ENCODE measurements around the gene ACSS1. TPM values are rescaled to one million over a fixed set of nuclear protein-coding genes. Genes with fewer than 3 reads are reported as not detected.

The ACSS1 gene
- total RNA-seq, 1 experiment from 2014 or later, result 1.5 TPM

GRCh38 chr20:25049261-25050060 is 8.5 kb downstream of the ACSS1 start:
- H3K27ac Mint-ChIP-seq, result no peak overlapping the region; the same call in 1 of the 2 replicates

DNA sequence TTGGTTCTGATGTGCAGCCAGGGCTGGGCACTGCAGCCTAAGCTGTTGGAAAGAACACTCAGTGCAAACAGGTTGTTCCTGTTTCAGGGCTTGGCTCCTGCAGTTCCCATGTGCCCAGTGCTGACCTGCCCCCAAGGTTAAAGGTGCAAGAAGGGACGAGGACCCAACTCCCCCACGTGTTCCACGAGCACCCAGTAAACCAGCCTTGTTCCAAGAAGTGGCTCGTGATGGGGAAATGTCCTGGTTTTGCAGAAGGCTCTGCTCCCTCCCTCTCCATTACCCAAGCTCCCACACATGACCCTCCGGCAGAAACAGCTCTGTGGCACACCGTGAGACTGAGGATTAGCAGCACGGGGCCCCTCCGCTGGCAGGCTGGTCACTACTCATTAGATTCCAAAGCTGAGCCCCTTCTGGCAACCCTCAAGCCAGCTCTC is 9.4 kb downstream of the ACSS1 start:
- Mint-ChIP-seq H3K4me1 (0 out of 2 replicates have a peak, but pooled peaks cover 7% of the 10 kb centered on the region), H3K27ac (no peak overlapping the region), H3K36me3 (no peaks in the 10 kb centered on the region), H3K9me3 (no peaks in the 10 kb centered on the region), H3K4me3 (no peak overlapping the region), H3K27me3 (ENCODE audit: low read depth) (no peaks in the 10 kb centered on the region)
- no peak for TF ChIP-seq ATF1 (CRISPR knock-in tag; IDR thresholded peaks at IDR 0.05)
- TF ChIP-seq, protein P1, sequence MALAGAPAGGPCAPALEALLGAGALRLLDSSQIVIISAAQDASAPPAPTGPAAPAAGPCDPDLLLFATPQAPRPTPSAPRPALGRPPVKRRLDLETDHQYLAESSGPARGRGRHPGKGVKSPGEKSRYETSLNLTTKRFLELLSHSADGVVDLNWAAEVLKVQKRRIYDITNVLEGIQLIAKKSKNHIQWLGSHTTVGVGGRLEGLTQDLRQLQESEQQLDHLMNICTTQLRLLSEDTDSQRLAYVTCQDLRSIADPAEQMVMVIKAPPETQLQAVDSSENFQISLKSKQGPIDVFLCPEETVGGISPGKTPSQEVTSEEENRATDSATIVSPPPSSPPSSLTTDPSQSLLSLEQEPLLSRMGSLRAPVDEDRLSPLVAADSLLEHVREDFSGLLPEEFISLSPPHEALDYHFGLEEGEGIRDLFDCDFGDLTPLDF (CRISPR knock-in tag; IDR thresholded peaks at IDR 0.05), result no peak
- TF ChIP-seq ERG (CRISPR knock-in tag; IDR thresholded peaks at IDR 0.05), result no peak
- ATAC-seq (no peak), DNase-seq (ENCODE audit: low spot score) (no peak)
- POLR2A ChIA-PET, result no interaction called here
- CTCF ChIA-PET, result no interaction called here

More at GRCh38 chr20:25049261-25050060, 8.5 kb downstream of the ACSS1 start:
- H3K4me3 Mint-ChIP-seq, result no peak overlapping the region
- no peak for DNase-seq (ENCODE audit: low spot score)
- H3K27me3 Mint-ChIP-seq (ENCODE audit: low read depth), result peaks cover 1% of the 10 kb centered on the region; the same call in 1 of the 2 replicates
- no peak for TF ChIP-seq MLX (CRISPR knock-in tag; IDR thresholded peaks at IDR 0.05)
- no peak for TF ChIP-seq ERG (CRISPR knock-in tag; IDR thresholded peaks at IDR 0.05)
- no peak for TF ChIP-seq CTCF (IDR thresholded peaks at IDR 0.05)
- TF ChIP-seq OVOL2 (CRISPR knock-in tag; IDR thresholded peaks at IDR 0.05; ENCODE audit: borderline replicate concordance), result no peak
- no peak for TF ChIP-seq ZNF423 (CRISPR knock-in tag; IDR thresholded peaks at IDR 0.05)
- ATAC-seq, result no peak
- ChIA-PET POLR2A (no interaction called here), CTCF (no interaction called here)
- no peaks in the 10 kb centered on the region for H3K36me3 Mint-ChIP-seq
- 0 out of 2 replicates have a peak, but pooled peaks cover 7% of the 10 kb centered on the region for H3K4me1 Mint-ChIP-seq
- H3K9me3 Mint-ChIP-seq, result no peaks in the 10 kb centered on the region

GRCh38 chr20:25047766-25048165 is 10.2 kb downstream of the ACSS1 start:
- no peaks in the 10 kb centered on the region for H3K9me3 Mint-ChIP-seq
- ChIA-PET CTCF (no interaction called here), POLR2A (no interaction called here)
- 0 out of 2 replicates have a peak, but pooled peaks cover 6% of the 10 kb centered on the region for H3K4me1 Mint-ChIP-seq
- no peak for ATAC-seq
- H3K27me3 Mint-ChIP-seq (ENCODE audit: low read depth), result no peaks in the 10 kb centered on the region
- no peak overlapping the region for H3K27ac Mint-ChIP-seq
- H3K4me3 Mint-ChIP-seq, result no peak overlapping the region
- no peaks in the 10 kb centered on the region for H3K36me3 Mint-ChIP-seq
- no peak for DNase-seq (ENCODE audit: low spot score)
- TF ChIP-seq ZNF219 (CRISPR knock-in tag; IDR thresholded peaks at IDR 0.05; ENCODE audit: borderline replicate concordance) (no peak), ETV6 (CRISPR knock-in tag; IDR thresholded peaks at IDR 0.05) (no peak), CBFB (CRISPR knock-in tag; IDR thresholded peaks at IDR 0.05; ENCODE audit: low read depth) (no peak), HMGA2 (CRISPR knock-in tag; IDR thresholded peaks at IDR 0.05) (no peak), NFYB (CRISPR knock-in tag; conservative IDR thresholded peaks at IDR 0.05; ENCODE audit: low read depth) (no peak), ZNF671 (CRISPR knock-in tag; IDR thresholded peaks at IDR 0.05) (no peak), FOXK1 (CRISPR knock-in tag; IDR thresholded peaks at IDR 0.05) (no peak), ZNF396 (CRISPR knock-in tag; IDR thresholded peaks at IDR 0.05; ENCODE audit: borderline replicate concordance) (no peak), OVOL2 (CRISPR knock-in tag; IDR thresholded peaks at IDR 0.05; ENCODE audit: borderline replicate concordance) (no peak), ZNF232 (CRISPR knock-in tag; IDR thresholded peaks at IDR 0.05) (no peak)
- TF ChIP-seq, protein P2, sequence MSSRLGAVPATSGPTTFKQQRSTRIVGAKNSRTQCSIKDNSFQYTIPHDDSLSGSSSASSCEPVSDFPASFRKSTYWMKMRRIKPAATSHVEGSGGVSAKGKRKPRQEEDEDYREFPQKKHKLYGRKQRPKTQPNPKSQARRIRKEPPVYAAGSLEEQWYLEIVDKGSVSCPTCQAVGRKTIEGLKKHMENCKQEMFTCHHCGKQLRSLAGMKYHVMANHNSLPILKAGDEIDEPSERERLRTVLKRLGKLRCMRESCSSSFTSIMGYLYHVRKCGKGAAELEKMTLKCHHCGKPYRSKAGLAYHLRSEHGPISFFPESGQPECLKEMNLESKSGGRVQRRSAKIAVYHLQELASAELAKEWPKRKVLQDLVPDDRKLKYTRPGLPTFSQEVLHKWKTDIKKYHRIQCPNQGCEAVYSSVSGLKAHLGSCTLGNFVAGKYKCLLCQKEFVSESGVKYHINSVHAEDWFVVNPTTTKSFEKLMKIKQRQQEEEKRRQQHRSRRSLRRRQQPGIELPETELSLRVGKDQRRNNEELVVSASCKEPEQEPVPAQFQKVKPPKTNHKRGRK (CRISPR knock-in tag; IDR thresholded peaks at IDR 0.05; ENCODE audit: borderline replicate concordance), result no peak
- TF ChIP-seq, protein P3, sequence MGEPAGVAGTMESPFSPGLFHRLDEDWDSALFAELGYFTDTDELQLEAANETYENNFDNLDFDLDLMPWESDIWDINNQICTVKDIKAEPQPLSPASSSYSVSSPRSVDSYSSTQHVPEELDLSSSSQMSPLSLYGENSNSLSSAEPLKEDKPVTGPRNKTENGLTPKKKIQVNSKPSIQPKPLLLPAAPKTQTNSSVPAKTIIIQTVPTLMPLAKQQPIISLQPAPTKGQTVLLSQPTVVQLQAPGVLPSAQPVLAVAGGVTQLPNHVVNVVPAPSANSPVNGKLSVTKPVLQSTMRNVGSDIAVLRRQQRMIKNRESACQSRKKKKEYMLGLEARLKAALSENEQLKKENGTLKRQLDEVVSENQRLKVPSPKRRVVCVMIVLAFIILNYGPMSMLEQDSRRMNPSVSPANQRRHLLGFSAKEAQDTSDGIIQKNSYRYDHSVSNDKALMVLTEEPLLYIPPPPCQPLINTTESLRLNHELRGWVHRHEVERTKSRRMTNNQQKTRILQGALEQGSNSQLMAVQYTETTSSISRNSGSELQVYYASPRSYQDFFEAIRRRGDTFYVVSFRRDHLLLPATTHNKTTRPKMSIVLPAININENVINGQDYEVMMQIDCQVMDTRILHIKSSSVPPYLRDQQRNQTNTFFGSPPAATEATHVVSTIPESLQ (CRISPR knock-in tag; IDR thresholded peaks at IDR 0.05), result no peak
- TF ChIP-seq, protein P4, sequence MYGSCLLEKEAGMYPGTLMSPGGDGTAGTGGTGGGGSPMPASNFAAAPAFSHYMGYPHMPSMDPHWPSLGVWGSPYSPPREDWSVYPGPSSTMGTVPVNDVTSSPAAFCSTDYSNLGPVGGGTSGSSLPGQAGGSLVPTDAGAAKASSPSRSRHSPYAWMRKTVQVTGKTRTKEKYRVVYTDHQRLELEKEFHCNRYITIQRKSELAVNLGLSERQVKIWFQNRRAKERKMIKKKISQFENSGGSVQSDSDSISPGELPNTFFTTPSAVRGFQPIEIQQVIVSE (CRISPR knock-in tag; IDR thresholded peaks at IDR 0.05; ENCODE audit: borderline replicate concordance), result no peak

Data from WTC11 (cell line).